ENCODE data around the gene GNAZ. TPM values are rescaled to one million over a fixed set of nuclear protein-coding genes. Genes with fewer than 3 reads are reported as not detected.
A peak's percentile ranks its signal among the peaks of the same experiment; 100 is the strongest.

The GNAZ gene
- total RNA-seq, 1 experiment from 2014 or later, result 5.0 TPM

- Histone ChIP-seq H3T11ph (ENCODE audit: low read length) (no peak overlapping the region), H4K5ac (ENCODE audit: insufficient read length, low read depth, low read length) (no peak overlapping the region), H3K9ac (ENCODE audit: extremely low read depth, insufficient read length, low read length) (no peak overlapping the region), H2BK20ac (ENCODE audit: low read depth, low read length, poor library complexity, severe bottlenecking) (no peak overlapping the region), H3K4me1 (ENCODE audit: insufficient read depth, low read length) (no peaks in the 10 kb centered on the region), H4K91ac (ENCODE audit: insufficient read length, low read depth, low read length) (no peak overlapping the region), H3K9me3 (ENCODE audit: control insufficient read depth, low read depth, low read length) (no peaks in the 10 kb centered on the region), H3K79me2 (ENCODE audit: insufficient read depth, low read length) (no peaks in the 10 kb centered on the region), H3K27me3 (ENCODE audit: insufficient read depth, low read length) (no peaks in the 10 kb centered on the region; the same call in 1 of the 2 replicates), H3K18ac (ENCODE audit: insufficient read length, low read depth, low read length) (no peak overlapping the region), H4K20me1 (ENCODE audit: control insufficient read depth, insufficient read depth, insufficient read length) (no peaks in the 10 kb centered on the region), H2AK5ac (ENCODE audit: insufficient read length, low read length) (no peak overlapping the region), H3K4me2 (ENCODE audit: insufficient read depth, insufficient read length, low read length) (no peak overlapping the region), H3K14ac (ENCODE audit: insufficient read depth, low read length) (no peak overlapping the region), H2BK5ac (ENCODE audit: insufficient read length, low read length) (no peak overlapping the region), H2BK15ac (ENCODE audit: low read depth, low read length) (no peak overlapping the region), H3K56ac (ENCODE audit: insufficient read length, low read depth, low read length) (no peak overlapping the region), H3K23me2 (ENCODE audit: insufficient read length, low read depth, low read length, poor library complexity, severe bottlenecking) (no peaks in the 10 kb centered on the region), H2AFZ (ENCODE audit: low read length) (no peak overlapping the region), H4K8ac (replicated peaks; ENCODE audit: insufficient read length, low read depth, low read length) (no peak overlapping the region), H3K23ac (ENCODE audit: insufficient read length, low read depth, low read length) (no peak overlapping the region), H3K79me1 (ENCODE audit: insufficient read depth, low read depth, low read length, poor library complexity, severe bottlenecking) (no peaks in the 10 kb centered on the region), H3K4ac (ENCODE audit: low read depth, low read length) (no peak overlapping the region), H2BK120ac (ENCODE audit: low read depth, low read length, poor library complexity, severe bottlenecking) (no peak overlapping the region), H3K27ac (ENCODE audit: insufficient read length, low read depth, low read length) (no peak overlapping the region), H2BK12ac (ENCODE audit: insufficient read length, low read depth, low read length) (no peak overlapping the region)
- no CpG with 5 or more reads among the region's 10 CpGs for WGBS (ENCODE audit: extremely low coverage, insufficient read length, low lambda C conversion rate)
- no peaks in the 10 kb centered on the region; a peak in 1 of 5 replicates for H3K9me3 Mint-ChIP-seq
- no peak overlapping the region for H3K4me3 Mint-ChIP-seq
- peak overlapping the region in 1 of 3 experiments; percentile 44; a peak in 1 of 7 replicates for H3K27ac Mint-ChIP-seq
- H3K27me3 Mint-ChIP-seq (ENCODE audit: low read depth), result peaks cover 50% of the 10 kb centered on the region
- TF ChIP-seq CTCF (conservative IDR thresholded peaks at IDR 0.05), result no peak
- peaks cover 0 to 20% of the 10 kb centered on the region in 2 experiments; a peak in 3 of 4 replicates for H3K4me1 Mint-ChIP-seq
- peaks cover 0 to 6% (median 0%) of the 10 kb centered on the region in 3 experiments; a peak in 2 of 7 replicates for H3K36me3 Mint-ChIP-seq (ENCODE audit: insufficient read depth in 1 of 3, low read depth in 3 of 3)
- DNase-seq, result no peak
Observed at GRCh38 chr22:23076896-23077572, 6.7 kb downstream of the GNAZ start.
